HCT116 (cell line): ENCODE data around the gene SUPT5H. TPM values are rescaled to one million over a fixed set of nuclear protein-coding genes. Genes with fewer than 3 reads are reported as not detected.

ENCODE experiments used
- ATAC-seq: fragments of 200-7000 bp; cut with Tn5 transposase; 2 replicates; pipeline ENCODE4 v1.9.1; 2020; ENCODE audit warnings: mild to moderate bottlenecking, moderate library complexity
- BruUV-seq: library from RNA; stranded (reverse); fragments of 400-500 nt; replicated peaks from 2 replicates; lab custom pipeline; 2021; lab: Mats Ljungman, UMichigan
- CTCF ChIA-PET: fragments of 300-600 bp; sonication (Branson Sonifier 250); formaldehyde crosslinking; loops from one replicate; lab custom pipeline; 2021; ENCODE audit warnings: antibody characterized with exemption; lab: Charles Lee
- POLR2A ChIA-PET: fragments of 300-600, 350-600 bp; sonication (Branson Sonifier 250); formaldehyde crosslinking; loops from one replicate; lab custom pipeline; 2021; ENCODE audit warnings: antibody characterized with exemption; lab: Charles Lee
- RAD21 ChIA-PET, 2 experiments: fragments of 300-600 bp; sonication (Branson Sonifier 250); formaldehyde crosslinking; loops; one replicate each; lab custom pipeline; 2023; ENCODE audit warnings: low total read pairs in 2 of 2; ENCODE audit not compliant: uncharacterized antibody in 2 of 2, unreplicated experiment in 2 of 2, low non-redundant PET in 1 of 2; lab: Charles Lee
- DNase-seq: peaks from one replicate; pipeline ENCODE4 v3.0.0-alpha.2; 2010; ENCODE audit warnings: low read depth, low spot score
- H2AFZ ChIP-seq: fragments of 200-600 bp; shearing (Covaris generic), sonication (generic); 2 replicates; pipeline ENCODE4 v1.6.1; 2017; ENCODE audit warnings: low read depth, mixed run types, mixed read lengths, antibody characterized with exemption, low read length; ENCODE audit not compliant: poor library complexity, severe bottlenecking
- H3K27ac ChIP-seq: 2 replicates; pipeline ENCODE4 v1.5.1; 2012; ENCODE audit warnings: low read depth, low read length
- H3K27me3 ChIP-seq: fragments of 200-600 bp; sonication (generic); 2 replicates; pipeline ENCODE4 v1.6.1; 2016; ENCODE audit warnings: mixed run types, low read length, mixed read lengths; ENCODE audit not compliant: insufficient read depth
- H3K36me3 ChIP-seq, 2 experiments: fragments of 200-500 bp in 1 of 2; fragments of 200-600 bp in 1 of 2; sonication (Bioruptor generic) in 1 of 2; sonication (generic) in 1 of 2; 2 replicates each; pipeline versions ENCODE4 v1.5.1 to v1.6.1; 2014 to 2016; ENCODE audit warnings: low read length in 2 of 2, inconsistent platforms in 1 of 2, mixed read lengths in 1 of 2, mixed run types in 1 of 2; ENCODE audit not compliant: insufficient read depth in 2 of 2, control insufficient read depth in 1 of 2
- H3K4me1 ChIP-seq, 2 experiments: fragments of 200-600 bp in 1 of 2; sonication (generic) in 1 of 2; 2 replicates each; pipeline versions ENCODE4 v1.5.1 to v1.6.1; 2012 to 2017; ENCODE audit warnings: low read length in 2 of 2, inconsistent platforms in 1 of 2, mild to moderate bottlenecking in 1 of 2, mixed read lengths in 1 of 2, mixed run types in 1 of 2, moderate library complexity in 1 of 2; ENCODE audit not compliant: insufficient read depth in 2 of 2, control insufficient read depth in 1 of 2
- H3K4me2 ChIP-seq: fragments of 200-600 bp; sonication (generic); 2 replicates; pipeline ENCODE4 v1.6.1; 2017; ENCODE audit warnings: mixed run types, low read length, mixed read lengths
- H3K4me3 ChIP-seq, 2 experiments: fragments of 200-600 bp in 1 of 2; sonication (generic) in 1 of 2; replicated peaks in 1 of 2; 2 replicates each; pipeline ENCODE4 v1.5.1; 2011 to 2016; ENCODE audit warnings: low read length in 2 of 2, control low read depth in 1 of 2, low read depth in 1 of 2, mild to moderate bottlenecking in 1 of 2, mixed read lengths in 1 of 2, mixed run types in 1 of 2
- H3K79me2 ChIP-seq: fragments of 200-600 bp; sonication (generic); 2 replicates; pipeline ENCODE4 v1.6.1; 2017; ENCODE audit warnings: mild to moderate bottlenecking, mixed run types, low read length, moderate library complexity, mixed read lengths; ENCODE audit not compliant: insufficient read depth
- H3K9ac ChIP-seq: fragments of 200-600 bp; sonication (generic); 2 replicates; pipeline ENCODE4 v1.6.1; 2016; ENCODE audit warnings: low read length, mixed read lengths
- H3K9me2 ChIP-seq: fragments of 200-600 bp; sonication (generic), shearing (Covaris generic); 2 replicates; pipeline ENCODE4 v1.6.1; 2017; ENCODE audit warnings: mixed run types, mild to moderate bottlenecking, moderate library complexity; ENCODE audit not compliant: insufficient read depth
- H3K9me3 ChIP-seq, 2 experiments: fragments of 200-500 bp in 1 of 2; fragments of 200-600 bp in 1 of 2; sonication (Bioruptor generic) in 1 of 2; sonication (generic) in 1 of 2; 2 replicates each; pipeline ENCODE4 v1.6.1; 2014 to 2017; ENCODE audit warnings: low read length in 2 of 2, mixed read lengths in 2 of 2, inconsistent platforms in 1 of 2, low read depth in 1 of 2, mild to moderate bottlenecking in 1 of 2, mixed run types in 1 of 2, moderate library complexity in 1 of 2; ENCODE audit not compliant: control insufficient read depth in 1 of 2, insufficient read depth in 1 of 2
- H4K20me1 ChIP-seq: fragments of 200-600 bp; sonication (generic), shearing (Covaris generic); 2 replicates; pipeline ENCODE4 v1.6.1; 2017; ENCODE audit warnings: mixed run types, mild to moderate bottlenecking, moderate library complexity; ENCODE audit not compliant: insufficient read depth
- CEBPB ChIP-seq: IDR thresholded peaks from 2 replicates; pipeline ENCODE4 v1.6.1; 2012; ENCODE audit warnings: low read depth
- EGR1 ChIP-seq: IDR thresholded peaks from 2 replicates; pipeline ENCODE4 v1.6.1; 2012; ENCODE audit warnings: low read depth
- ELF1 ChIP-seq: IDR thresholded peaks from 2 replicates; pipeline ENCODE4 v1.6.1; 2012; ENCODE audit warnings: low read depth, borderline replicate concordance
- EZH2 ChIP-seq: fragments of 200-600 bp; sonication (generic); IDR thresholded peaks from 2 replicates; pipeline ENCODE4 v1.6.1; 2017; ENCODE audit warnings: antibody characterized with exemption, mixed run types
- EZH2phosphoT487 ChIP-seq: fragments of 200-600 bp; IDR thresholded peaks from 2 replicates; pipeline ENCODE4 v1.6.1; 2018; ENCODE audit warnings: antibody characterized with exemption, borderline replicate concordance
- SRF ChIP-seq: IDR thresholded peaks from 2 replicates; pipeline ENCODE4 v1.6.1; 2012; ENCODE audit warnings: low read depth
- TCF7L2 ChIP-seq: IDR thresholded peaks from 2 replicates; pipeline ENCODE4 v1.7.0; 2011; ENCODE audit warnings: borderline replicate concordance, inconsistent platforms; ENCODE audit not compliant: insufficient read depth, insufficient read length; ENCODE audit errors: extremely low read depth
- YY1 ChIP-seq: IDR thresholded peaks from 2 replicates; pipeline ENCODE4 v1.6.1; 2011; ENCODE audit warnings: low read length, low read depth, moderate library complexity, mild to moderate bottlenecking; ENCODE audit not compliant: insufficient replicate concordance; ENCODE audit errors: extremely low read depth
- ZFX ChIP-seq: fragments of 450-650 bp; IDR thresholded peaks from 2 replicates; pipeline ENCODE4 v1.6.1; 2017
- ZNF274 ChIP-seq: fragments of 200-500 bp; sonication (Bioruptor generic); IDR thresholded peaks from 2 replicates; pipeline ENCODE4 v1.6.1; 2014; ENCODE audit warnings: mild to moderate bottlenecking, low read depth, low read length, inconsistent platforms
- intact Hi-C: fragments of 100-400 bp; cut with micrococcal nuclease; formaldehyde crosslinking; loops from 2 replicates; pipeline ENCODE4 v1.10.0; 2022
- total RNA-seq: library from RNA; stranded (reverse); gene quantifications from one replicate; pipeline ENCODE4 v1.2.1, GENCODE V29; 2021; ENCODE audit not compliant: unreplicated experiment
- TF ChIP-seq, protein P1 (sequence below): IDR thresholded peaks from 2 replicates; pipeline ENCODE4 v1.6.1; 2012; ENCODE audit warnings: low read depth
- TF ChIP-seq, protein P2 (sequence below): IDR thresholded peaks from 2 replicates; pipeline ENCODE4 v1.6.1; 2012
- TF ChIP-seq, protein P3 (sequence below), 3 experiments: fragments of 200-600 bp in 1 of 3; sonication (generic) in 1 of 3; IDR thresholded peaks in 2 of 3; conservative IDR thresholded peaks in 1 of 3; 2 replicates each; pipeline ENCODE4 v1.5.1; 2012 to 2017; ENCODE audit warnings: low read depth in 2 of 3, low read length in 2 of 3, antibody characterized with exemption in 1 of 3, borderline replicate concordance in 1 of 3, control low read depth in 1 of 3, mild to moderate bottlenecking in 1 of 3, mixed read lengths in 1 of 3, mixed run types in 1 of 3, moderate library complexity in 1 of 3; ENCODE audit not compliant: insufficient read depth in 1 of 3

The SUPT5H gene
- total RNA-seq, 1 experiment from 2014 or later = 120 TPM

DNA sequence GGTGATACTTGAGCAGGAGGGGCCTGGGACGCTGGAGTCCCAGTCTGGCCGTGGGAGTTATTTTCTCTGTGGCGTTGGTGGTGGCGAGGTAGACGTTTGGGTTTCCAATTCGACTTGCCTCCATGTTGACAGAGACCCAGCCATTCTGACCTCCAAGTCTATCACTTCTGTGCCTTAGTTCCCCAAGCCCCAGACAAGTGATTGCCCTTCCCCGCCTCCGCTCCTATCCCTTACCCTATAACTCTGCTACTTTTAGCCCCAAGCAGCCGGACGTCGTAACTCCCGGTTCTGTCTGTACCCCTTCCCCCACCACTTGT is 35.8 kb downstream of the SUPT5H start (continued):
- TF ChIP-seq, protein P1, sequence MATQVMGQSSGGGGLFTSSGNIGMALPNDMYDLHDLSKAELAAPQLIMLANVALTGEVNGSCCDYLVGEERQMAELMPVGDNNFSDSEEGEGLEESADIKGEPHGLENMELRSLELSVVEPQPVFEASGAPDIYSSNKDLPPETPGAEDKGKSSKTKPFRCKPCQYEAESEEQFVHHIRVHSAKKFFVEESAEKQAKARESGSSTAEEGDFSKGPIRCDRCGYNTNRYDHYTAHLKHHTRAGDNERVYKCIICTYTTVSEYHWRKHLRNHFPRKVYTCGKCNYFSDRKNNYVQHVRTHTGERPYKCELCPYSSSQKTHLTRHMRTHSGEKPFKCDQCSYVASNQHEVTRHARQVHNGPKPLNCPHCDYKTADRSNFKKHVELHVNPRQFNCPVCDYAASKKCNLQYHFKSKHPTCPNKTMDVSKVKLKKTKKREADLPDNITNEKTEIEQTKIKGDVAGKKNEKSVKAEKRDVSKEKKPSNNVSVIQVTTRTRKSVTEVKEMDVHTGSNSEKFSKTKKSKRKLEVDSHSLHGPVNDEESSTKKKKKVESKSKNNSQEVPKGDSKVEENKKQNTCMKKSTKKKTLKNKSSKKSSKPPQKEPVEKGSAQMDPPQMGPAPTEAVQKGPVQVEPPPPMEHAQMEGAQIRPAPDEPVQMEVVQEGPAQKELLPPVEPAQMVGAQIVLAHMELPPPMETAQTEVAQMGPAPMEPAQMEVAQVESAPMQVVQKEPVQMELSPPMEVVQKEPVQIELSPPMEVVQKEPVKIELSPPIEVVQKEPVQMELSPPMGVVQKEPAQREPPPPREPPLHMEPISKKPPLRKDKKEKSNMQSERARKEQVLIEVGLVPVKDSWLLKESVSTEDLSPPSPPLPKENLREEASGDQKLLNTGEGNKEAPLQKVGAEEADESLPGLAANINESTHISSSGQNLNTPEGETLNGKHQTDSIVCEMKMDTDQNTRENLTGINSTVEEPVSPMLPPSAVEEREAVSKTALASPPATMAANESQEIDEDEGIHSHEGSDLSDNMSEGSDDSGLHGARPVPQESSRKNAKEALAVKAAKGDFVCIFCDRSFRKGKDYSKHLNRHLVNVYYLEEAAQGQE = no peak
- TF ChIP-seq ZFX (no peak), TCF7L2 (no peak), EZH2phosphoT487 (no peak), EGR1 (no peak)

DNA sequence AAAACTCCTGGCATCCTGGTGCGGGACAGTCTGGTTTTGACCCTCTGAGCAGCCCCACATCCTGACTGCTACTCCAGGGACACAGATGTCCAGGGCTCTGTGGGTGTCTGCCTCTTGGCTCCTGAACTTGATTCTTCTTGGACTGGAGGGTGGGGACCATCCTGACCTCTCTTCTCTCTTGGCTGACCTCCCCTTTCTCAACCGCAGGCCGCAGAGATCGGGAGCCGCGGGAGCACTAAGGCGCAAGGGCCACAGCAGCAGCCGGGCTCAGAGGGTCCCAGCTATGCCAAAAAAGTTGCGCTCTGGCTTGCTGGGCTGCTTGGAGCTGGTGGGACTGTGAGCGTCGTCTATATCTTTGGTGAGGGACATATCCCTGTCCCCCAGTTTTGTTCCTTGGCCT is 36.3 kb downstream of the SUPT5H start:
- no peaks in the 10 kb centered on the region for H3K27me3 ChIP-seq
- H3K9me3 ChIP-seq = no peaks in the 10 kb centered on the region
- peak overlapping the region; percentile 87 for H3K27ac ChIP-seq
- H3K4me2 ChIP-seq = peak overlapping the region; percentile 99
- ATAC-seq (no peak), DNase-seq (no peak)
- ChIA-PET POLR2A (no interaction called here), RAD21 (no interaction called here), CTCF (no interaction called here)
- BruUV-seq = no TSS peak
- TF ChIP-seq, protein P1 = no peak
- TF ChIP-seq CEBPB (no peak), EZH2 (no peak), ELF1 (no peak), ZNF274 (no peak), YY1 (no peak), SRF (no peak)
- TF ChIP-seq, protein P2, sequence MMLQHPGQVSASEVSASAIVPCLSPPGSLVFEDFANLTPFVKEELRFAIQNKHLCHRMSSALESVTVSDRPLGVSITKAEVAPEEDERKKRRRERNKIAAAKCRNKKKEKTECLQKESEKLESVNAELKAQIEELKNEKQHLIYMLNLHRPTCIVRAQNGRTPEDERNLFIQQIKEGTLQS = no peak
- TF ChIP-seq, protein P3, sequence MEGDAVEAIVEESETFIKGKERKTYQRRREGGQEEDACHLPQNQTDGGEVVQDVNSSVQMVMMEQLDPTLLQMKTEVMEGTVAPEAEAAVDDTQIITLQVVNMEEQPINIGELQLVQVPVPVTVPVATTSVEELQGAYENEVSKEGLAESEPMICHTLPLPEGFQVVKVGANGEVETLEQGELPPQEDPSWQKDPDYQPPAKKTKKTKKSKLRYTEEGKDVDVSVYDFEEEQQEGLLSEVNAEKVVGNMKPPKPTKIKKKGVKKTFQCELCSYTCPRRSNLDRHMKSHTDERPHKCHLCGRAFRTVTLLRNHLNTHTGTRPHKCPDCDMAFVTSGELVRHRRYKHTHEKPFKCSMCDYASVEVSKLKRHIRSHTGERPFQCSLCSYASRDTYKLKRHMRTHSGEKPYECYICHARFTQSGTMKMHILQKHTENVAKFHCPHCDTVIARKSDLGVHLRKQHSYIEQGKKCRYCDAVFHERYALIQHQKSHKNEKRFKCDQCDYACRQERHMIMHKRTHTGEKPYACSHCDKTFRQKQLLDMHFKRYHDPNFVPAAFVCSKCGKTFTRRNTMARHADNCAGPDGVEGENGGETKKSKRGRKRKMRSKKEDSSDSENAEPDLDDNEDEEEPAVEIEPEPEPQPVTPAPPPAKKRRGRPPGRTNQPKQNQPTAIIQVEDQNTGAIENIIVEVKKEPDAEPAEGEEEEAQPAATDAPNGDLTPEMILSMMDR (IDR thresholded peaks at IDR 0.05 in 2 of 3, conservative IDR thresholded peaks at IDR 0.05 in 1 of 3; ENCODE audit: borderline replicate concordance in 1 of 3, insufficient read depth in 1 of 3, low read depth in 2 of 3, low read length in 2 of 3) = no peak
- no peaks in the 10 kb centered on the region for H4K20me1 ChIP-seq
- H2AFZ ChIP-seq = no peak overlapping the region
- H3K9ac ChIP-seq = peak overlapping the region; percentile 100
- H3K79me2 ChIP-seq = peaks cover 58% of the 10 kb centered on the region
- no peaks in the 10 kb centered on the region for H3K9me2 ChIP-seq
- H3K36me3 ChIP-seq = peaks cover 15 to 31% of the 10 kb centered on the region in 2 experiments; a peak in 3 of 4 replicates
- peak overlapping the region; percentile 99 to 100 for H3K4me3 ChIP-seq
- peaks cover 6 to 16% of the 10 kb centered on the region in 2 experiments for H3K4me1 ChIP-seq
- intact Hi-C loops = no loop called here
